Raji (cell line): Measurements from ENCODE around the gene KNSTRN.

Experiments used
- POLR2A ChIP-seq: IDR thresholded peaks from 2 replicates; pipeline ENCODE4 v1.6.1; 2011; ENCODE audit warnings: low read depth, low read length, control low read depth; ENCODE audit not compliant: insufficient read depth

Gene KNSTRN

GRCh38 chr15:40420793-40421192 lies 38.3 kb downstream of the KNSTRN start:
- TF ChIP-seq POLR2A: no peak

GRCh38 chr15:40421246-40422157 lies 39.0 kb downstream of the KNSTRN start:
- TF ChIP-seq POLR2A: no peak

GRCh38 chr15:40424483-40425115 lies 42.1 kb downstream of the KNSTRN start:
- TF ChIP-seq POLR2A: no peak

GRCh38 chr15:40425681-40426080 lies 43.2 kb downstream of the KNSTRN start:
- TF ChIP-seq POLR2A: no peak

GRCh38 chr15:40427188-40427587 lies 44.7 kb downstream of the KNSTRN start:
- no peak for TF ChIP-seq POLR2A

GRCh38 chr15:40428185-40428584 lies 45.7 kb downstream of the KNSTRN start:
- TF ChIP-seq POLR2A: no peak

- TF ChIP-seq POLR2A: no peak
These were observed 46.7 kb downstream of the KNSTRN start for GRCh38 chr15:40429068-40429710.

GRCh38 chr15:40430271-40430805 lies 47.8 kb downstream of the KNSTRN start:
- TF ChIP-seq POLR2A: no peak

- no peak for TF ChIP-seq POLR2A
These were observed 52.6 kb downstream of the KNSTRN start for GRCh38 chr15:40435023-40435709.

GRCh38 chr15:40435710-40436089 lies 53.2 kb downstream of the KNSTRN start:
- no peak for TF ChIP-seq POLR2A

GRCh38 chr15:40436116-40436891 lies 53.8 kb downstream of the KNSTRN start:
- no peak for TF ChIP-seq POLR2A

- TF ChIP-seq POLR2A: no peak
These were observed 54.6 kb downstream of the KNSTRN start for GRCh38 chr15:40436892-40437751.
